ENCODE data around the gene MYH10. TPM values are rescaled to one million over a fixed set of nuclear protein-coding genes. Genes with fewer than 3 reads are reported as not detected.
"Not testable (repeated sequence)": the region's sequence is repeated elsewhere in the genome, so short reads cannot be mapped to it uniquely, and the experiment has no call there.

Gene MYH10
- polyA plus RNA-seq, 1 donor, result 73.6 TPM

- H3K27ac ChIP-seq (ENCODE audit: low read length), result no peak overlapping the region
- no peaks in the 10 kb centered on the region for H3K27me3 ChIP-seq (ENCODE audit: control insufficient read depth, insufficient read depth, low read length)
- DNase-seq, result no peak
- no peaks in the 10 kb centered on the region for H3K9me3 ChIP-seq (ENCODE audit: control insufficient read depth, low read depth, low read length)
- 100% methylated on average over 2 of the region's 2 CpGs for WGBS (ENCODE audit: insufficient coverage, low lambda C conversion rate)
- H3K36me3 ChIP-seq (ENCODE audit: control insufficient read depth, insufficient read depth, low read length), result no peaks in the 10 kb centered on the region
- no peaks in the 10 kb centered on the region for H3K4me1 ChIP-seq (ENCODE audit: control insufficient read depth, insufficient read depth, low read length)
- no peak overlapping the region for H3K4me3 ChIP-seq (ENCODE audit: low read length)
Observed at GRCh38 chr17:8665684-8666083, 35.2 kb upstream of the MYH10 start.

GRCh38 chr17:8664456-8665126 lies 34.1 kb upstream of the MYH10 start:
- H3K27me3 ChIP-seq (ENCODE audit: control insufficient read depth, insufficient read depth, low read length), result no peaks in the 10 kb centered on the region
- H3K4me3 ChIP-seq (ENCODE audit: low read length), result no peak overlapping the region
- H3K36me3 ChIP-seq (ENCODE audit: control insufficient read depth, insufficient read depth, low read length), result no peaks in the 10 kb centered on the region
- DNase-seq, result no peak
- H3K4me1 ChIP-seq (ENCODE audit: control insufficient read depth, insufficient read depth, low read length), result no peaks in the 10 kb centered on the region
- 96% methylated on average over 4 of the region's 12 CpGs for WGBS (ENCODE audit: insufficient coverage, low lambda C conversion rate)
- no peak overlapping the region for H3K27ac ChIP-seq (ENCODE audit: low read length)
- H3K9me3 ChIP-seq (ENCODE audit: control insufficient read depth, low read depth, low read length), result no peaks in the 10 kb centered on the region

- Histone ChIP-seq H3K4me1 (ENCODE audit: control insufficient read depth, insufficient read depth, low read length) (no peaks in the 10 kb centered on the region), H3K27ac (ENCODE audit: low read length) (no peak overlapping the region), H3K36me3 (ENCODE audit: control insufficient read depth, insufficient read depth, low read length) (no peaks in the 10 kb centered on the region), H3K4me3 (ENCODE audit: low read length) (no peak overlapping the region), H3K27me3 (ENCODE audit: control insufficient read depth, insufficient read depth, low read length) (no peaks in the 10 kb centered on the region), H3K9me3 (ENCODE audit: control insufficient read depth, low read depth, low read length) (no peaks in the 10 kb centered on the region)
- DNase-seq, result no peak
- WGBS (ENCODE audit: insufficient coverage, low lambda C conversion rate), result no CpG with 5 or more reads among the region's 5 CpGs
Observed at GRCh38 chr17:8662973-8663372, 32.4 kb upstream of the MYH10 start.

- no peak overlapping the region for H3K27ac ChIP-seq (ENCODE audit: low read length)
- no peak for DNase-seq
- no peaks in the 10 kb centered on the region for H3K36me3 ChIP-seq (ENCODE audit: control insufficient read depth, insufficient read depth, low read length)
- no peaks in the 10 kb centered on the region for H3K4me1 ChIP-seq (ENCODE audit: control insufficient read depth, insufficient read depth, low read length)
- 68% methylated on average over 1 of the region's 4 CpGs for WGBS (ENCODE audit: insufficient coverage, low lambda C conversion rate)
- H3K9me3 ChIP-seq (ENCODE audit: control insufficient read depth, low read depth, low read length), result no peaks in the 10 kb centered on the region
- no peak overlapping the region for H3K4me3 ChIP-seq (ENCODE audit: low read length)
- H3K27me3 ChIP-seq (ENCODE audit: control insufficient read depth, insufficient read depth, low read length), result no peaks in the 10 kb centered on the region
Observed at GRCh38 chr17:8662076-8662831, 31.7 kb upstream of the MYH10 start.

GRCh38 chr17:8660709-8661108 lies 30.2 kb upstream of the MYH10 start:
- not testable (repeated sequence) for DNase-seq; H3K27ac ChIP-seq (ENCODE audit: low read length); H3K4me1 ChIP-seq (ENCODE audit: control insufficient read depth, insufficient read depth, low read length); H3K9me3 ChIP-seq (ENCODE audit: control insufficient read depth, low read depth, low read length); H3K4me3 ChIP-seq (ENCODE audit: low read length); H3K27me3 ChIP-seq (ENCODE audit: control insufficient read depth, insufficient read depth, low read length); H3K36me3 ChIP-seq (ENCODE audit: control insufficient read depth, insufficient read depth, low read length)

- Histone ChIP-seq H3K27me3 (ENCODE audit: control insufficient read depth, insufficient read depth, low read length) (no peaks in the 10 kb centered on the region), H3K9me3 (ENCODE audit: control insufficient read depth, low read depth, low read length) (peaks cover 6% of the 10 kb centered on the region), H3K4me1 (ENCODE audit: control insufficient read depth, insufficient read depth, low read length) (no peaks in the 10 kb centered on the region), H3K4me3 (ENCODE audit: low read length) (no peak overlapping the region), H3K27ac (ENCODE audit: low read length) (no peak overlapping the region), H3K36me3 (ENCODE audit: control insufficient read depth, insufficient read depth, low read length) (no peaks in the 10 kb centered on the region)
- WGBS (ENCODE audit: insufficient coverage, low lambda C conversion rate), result no CpG with 5 or more reads among the region's 3 CpGs
- DNase-seq, result no peak
Observed at GRCh38 chr17:8659758-8660410, 29.4 kb upstream of the MYH10 start.

GRCh38 chr17:8658810-8659209 lies 28.3 kb upstream of the MYH10 start:
- Histone ChIP-seq H3K4me3 (ENCODE audit: low read length) (no peak overlapping the region), H3K4me1 (ENCODE audit: control insufficient read depth, insufficient read depth, low read length) (no peaks in the 10 kb centered on the region), H3K36me3 (ENCODE audit: control insufficient read depth, insufficient read depth, low read length) (no peaks in the 10 kb centered on the region), H3K27ac (ENCODE audit: low read length) (no peak overlapping the region), H3K9me3 (ENCODE audit: control insufficient read depth, low read depth, low read length) (peaks cover 6% of the 10 kb centered on the region), H3K27me3 (ENCODE audit: control insufficient read depth, insufficient read depth, low read length) (no peaks in the 10 kb centered on the region)
- WGBS (ENCODE audit: insufficient coverage, low lambda C conversion rate), result 100% methylated on average over 2 of the region's 6 CpGs
- DNase-seq, result no peak

GRCh38 chr17:8656693-8657092 lies 26.2 kb upstream of the MYH10 start:
- H3K27ac ChIP-seq (ENCODE audit: low read length), result no peak overlapping the region
- H3K4me1 ChIP-seq (ENCODE audit: control insufficient read depth, insufficient read depth, low read length), result no peaks in the 10 kb centered on the region
- H3K4me3 ChIP-seq (ENCODE audit: low read length), result no peak overlapping the region
- no peaks in the 10 kb centered on the region for H3K36me3 ChIP-seq (ENCODE audit: control insufficient read depth, insufficient read depth, low read length)
- no CpG with 5 or more reads among the region's 4 CpGs for WGBS (ENCODE audit: insufficient coverage, low lambda C conversion rate)
- DNase-seq, result no peak
- H3K27me3 ChIP-seq (ENCODE audit: control insufficient read depth, insufficient read depth, low read length), result no peaks in the 10 kb centered on the region
- H3K9me3 ChIP-seq (ENCODE audit: control insufficient read depth, low read depth, low read length), result peaks cover 6% of the 10 kb centered on the region

GRCh38 chr17:8654822-8655221 lies 24.3 kb upstream of the MYH10 start:
- H3K9me3 ChIP-seq (ENCODE audit: control insufficient read depth, low read depth, low read length), result peaks cover 6% of the 10 kb centered on the region
- no peaks in the 10 kb centered on the region for H3K4me1 ChIP-seq (ENCODE audit: control insufficient read depth, insufficient read depth, low read length)
- 60% methylated on average over 1 of the region's 4 CpGs for WGBS (ENCODE audit: insufficient coverage, low lambda C conversion rate)
- H3K4me3 ChIP-seq (ENCODE audit: low read length), result no peak overlapping the region
- no peak for DNase-seq
- no peak overlapping the region for H3K27ac ChIP-seq (ENCODE audit: low read length)
- no peaks in the 10 kb centered on the region for H3K27me3 ChIP-seq (ENCODE audit: control insufficient read depth, insufficient read depth, low read length)
- no peaks in the 10 kb centered on the region for H3K36me3 ChIP-seq (ENCODE audit: control insufficient read depth, insufficient read depth, low read length)

- no peak for DNase-seq
- Histone ChIP-seq H3K9me3 (ENCODE audit: control insufficient read depth, low read depth, low read length) (no peaks in the 10 kb centered on the region), H3K27ac (ENCODE audit: low read length) (no peak overlapping the region), H3K36me3 (ENCODE audit: control insufficient read depth, insufficient read depth, low read length) (no peaks in the 10 kb centered on the region), H3K4me3 (ENCODE audit: low read length) (no peak overlapping the region), H3K27me3 (ENCODE audit: control insufficient read depth, insufficient read depth, low read length) (no peaks in the 10 kb centered on the region), H3K4me1 (ENCODE audit: control insufficient read depth, insufficient read depth, low read length) (no peaks in the 10 kb centered on the region)
- WGBS (ENCODE audit: insufficient coverage, low lambda C conversion rate), result 83% methylated on average over 1 of the region's 4 CpGs
Observed at GRCh38 chr17:8651013-8651412, 20.5 kb upstream of the MYH10 start.

Measured in large intestine (tissue), 3 donors.